Neuronal stem cell (in vitro differentiated cells): ENCODE data around the gene SHANK3. TPM values are rescaled to one million over a fixed set of nuclear protein-coding genes. Genes with fewer than 3 reads are reported as not detected.

Source experiments
- DNase-seq: peaks from one replicate; pipeline ENCODE4 v3.0.0-alpha.2; 2013; ENCODE audit warnings: low spot score
- H2AFZ ChIP-seq: one replicate; pipeline ENCODE4 v1.6.1; 2013; ENCODE audit warnings: mild to moderate bottlenecking, low read length, inconsistent platforms
- H2AK5ac ChIP-seq: 2 replicates; pipeline ENCODE4 v1.6.1; 2013; ENCODE audit warnings: low read depth, mild to moderate bottlenecking, inconsistent platforms, low read length, moderate library complexity, mixed read lengths
- H2BK120ac ChIP-seq: 2 replicates; pipeline ENCODE4 v1.6.1; 2013; ENCODE audit warnings: low read depth, mild to moderate bottlenecking, inconsistent platforms, low read length, moderate library complexity, mixed read lengths
- H2BK12ac ChIP-seq: one replicate; pipeline ENCODE4 v1.6.1; 2013; ENCODE audit warnings: low read length, inconsistent platforms
- H2BK15ac ChIP-seq: 2 replicates; pipeline ENCODE4 v1.6.1; 2013; ENCODE audit warnings: mild to moderate bottlenecking, low read length, inconsistent platforms, mixed read lengths
- H2BK5ac ChIP-seq: one replicate; pipeline ENCODE4 v1.6.1; 2013; ENCODE audit warnings: inconsistent platforms, mild to moderate bottlenecking, low read length, moderate library complexity
- H3K14ac ChIP-seq: one replicate; pipeline ENCODE4 v1.6.1; 2013; ENCODE audit warnings: low read length, inconsistent platforms
- H3K18ac ChIP-seq: 2 replicates; pipeline ENCODE4 v1.6.1; 2013; ENCODE audit warnings: low read length, inconsistent platforms
- H3K23ac ChIP-seq: 2 replicates; pipeline ENCODE4 v1.6.1; 2013; ENCODE audit warnings: low read depth, mild to moderate bottlenecking, mixed read lengths, low read length, inconsistent platforms; ENCODE audit not compliant: poor library complexity
- H3K27ac ChIP-seq: replicated peaks from 3 replicates; pipeline ENCODE4 v1.5.1; 2013; ENCODE audit warnings: low read length, inconsistent platforms
- H3K27me3 ChIP-seq, 3 experiments: 2 replicates each; pipeline ENCODE4 v1.6.1; 2013; ENCODE audit warnings: low read length in 3 of 3, mild to moderate bottlenecking in 2 of 3, inconsistent platforms in 1 of 3, low read depth in 1 of 3, mixed read lengths in 1 of 3, moderate library complexity in 1 of 3; ENCODE audit not compliant: control insufficient read depth in 3 of 3, insufficient read depth in 3 of 3
- H3K36me3 ChIP-seq, 2 donors: replicated peaks in 1 of 2; 2 replicates each; pipeline ENCODE4 v1.6.1; 2013; ENCODE audit warnings: low read length in 2 of 2; ENCODE audit not compliant: control insufficient read depth in 2 of 2, insufficient read depth in 2 of 2
- H3K4ac ChIP-seq: 2 replicates; pipeline ENCODE4 v1.6.1; 2013; ENCODE audit warnings: inconsistent platforms, mild to moderate bottlenecking, low read length, moderate library complexity
- H3K4me1 ChIP-seq, 2 donors: 1 replicate in 1 of 2; 2 replicates in 1 of 2; pipeline ENCODE4 v1.6.1; 2013; ENCODE audit warnings: low read length in 2 of 2, low read depth in 1 of 2; ENCODE audit not compliant: control insufficient read depth in 2 of 2, insufficient read depth in 1 of 2
- H3K4me2 ChIP-seq: one replicate; pipeline ENCODE4 v1.6.1; 2013; ENCODE audit warnings: mild to moderate bottlenecking, low read length, inconsistent platforms; ENCODE audit not compliant: insufficient read depth, poor library complexity, severe bottlenecking
- H3K4me3 ChIP-seq, 2 donors: 2 replicates each; pipeline ENCODE4 v1.5.1; 2013; ENCODE audit warnings: low read length in 2 of 2, mild to moderate bottlenecking in 2 of 2, inconsistent platforms in 1 of 2, moderate library complexity in 1 of 2
- H3K79me1 ChIP-seq: one replicate; pipeline ENCODE4 v1.6.1; 2013; ENCODE audit warnings: low read depth, mild to moderate bottlenecking, inconsistent platforms, low read length, moderate library complexity
- H3K9ac ChIP-seq: one replicate; pipeline ENCODE4 v1.6.1; 2013; ENCODE audit warnings: mild to moderate bottlenecking, low read depth, low read length, inconsistent platforms; ENCODE audit not compliant: poor library complexity
- H3K9me3 ChIP-seq, 2 donors: replicated peaks in 1 of 2; 2 replicates each; pipeline versions ENCODE3 to v1.6.1; 2013; ENCODE audit warnings: low read length in 2 of 2, mild to moderate bottlenecking in 2 of 2, inconsistent platforms in 1 of 2, low read depth in 1 of 2, mixed read lengths in 1 of 2, moderate library complexity in 1 of 2; ENCODE audit not compliant: control insufficient read depth in 2 of 2, insufficient read depth in 1 of 2
- H4K8ac ChIP-seq: one replicate; pipeline ENCODE4 v1.6.1; 2013; ENCODE audit warnings: low read depth, mild to moderate bottlenecking, inconsistent platforms, low read length, moderate library complexity
- H4K91ac ChIP-seq: one replicate; pipeline ENCODE4 v1.6.1; 2013; ENCODE audit warnings: low read length, low read depth, mild to moderate bottlenecking, inconsistent platforms; ENCODE audit not compliant: poor library complexity
- WGBS, 2 donors: extraction: QIAGEN DNeasy Blood & Tissue Kit; methylation state at CpG; one replicate each; pipeline ENCODE4 v1.1.7; 2013; ENCODE audit warnings: missing lambda C conversion rate in 2 of 2, mixed read lengths in 1 of 2; ENCODE audit not compliant: insufficient read length in 2 of 2, insufficient replicate concordance in 1 of 2; ENCODE audit errors: extremely low coverage in 2 of 2; 5-methylcytosine and 5-hydroxymethylcytosine counted together
- polyA plus RNA-seq, 2 experiments: library from polyadenylated mRNA; stranded (reverse); fragments of 200-250 nt; gene quantifications; one replicate each; pipeline ENCODE4 v1.2.3, GENCODE V29; 2013

SHANK3 gene
- 9.8 TPM for polyA plus RNA-seq (2013, experiment 1 of 2)
- polyA plus RNA-seq (2013, experiment 2 of 2) = 9.9 TPM

DNA sequence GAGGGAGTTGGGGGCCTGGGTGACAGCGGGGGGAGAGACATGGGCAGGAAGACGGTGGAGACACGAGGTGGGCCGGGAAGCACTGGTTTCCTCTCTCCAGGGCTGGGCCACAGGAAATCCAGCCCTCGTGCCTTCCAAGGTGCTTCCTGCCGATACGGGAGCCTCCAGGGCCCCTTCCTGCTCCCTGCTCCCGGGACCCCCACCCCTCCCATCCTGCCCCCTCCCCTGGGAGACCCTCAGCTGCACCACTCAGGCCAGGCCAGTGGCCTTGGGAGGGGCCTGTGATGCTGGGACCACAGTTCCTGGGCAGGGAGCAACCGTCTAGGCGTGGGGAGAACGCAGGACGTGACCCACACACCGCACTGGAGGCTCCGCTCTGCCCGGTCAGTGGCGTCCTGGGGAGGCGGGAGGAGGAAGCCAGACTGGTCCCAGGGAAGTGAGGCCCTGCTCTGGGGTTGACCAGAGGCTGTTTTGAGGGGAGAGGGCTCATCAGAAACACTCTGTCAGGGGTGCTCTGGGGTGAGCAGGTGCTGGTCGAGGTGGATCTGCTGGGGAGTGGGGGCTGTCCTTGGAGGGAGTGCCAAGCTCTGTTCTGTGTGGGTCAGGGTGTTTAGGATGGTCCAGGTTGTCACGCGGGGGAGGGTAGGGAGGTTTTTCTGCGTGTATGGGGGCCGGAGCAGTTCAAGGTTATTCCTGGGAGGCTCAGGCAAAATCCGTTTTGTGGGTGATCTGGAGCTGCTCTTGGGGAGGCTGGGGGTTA, at the start of gene SHANK3:
TSS of gene SHANK3 (plus strand) at position 353 of the 760 bp plus-strand sequence.
- no peak for DNase-seq
- no CpG with 5 or more reads among the region's 23 CpGs for whole genome bisulfite sequencing, 2 donors
- peak within 1 kb of the TSS; percentile 42 to 84 for H3K4me3 ChIP-seq

DNA sequence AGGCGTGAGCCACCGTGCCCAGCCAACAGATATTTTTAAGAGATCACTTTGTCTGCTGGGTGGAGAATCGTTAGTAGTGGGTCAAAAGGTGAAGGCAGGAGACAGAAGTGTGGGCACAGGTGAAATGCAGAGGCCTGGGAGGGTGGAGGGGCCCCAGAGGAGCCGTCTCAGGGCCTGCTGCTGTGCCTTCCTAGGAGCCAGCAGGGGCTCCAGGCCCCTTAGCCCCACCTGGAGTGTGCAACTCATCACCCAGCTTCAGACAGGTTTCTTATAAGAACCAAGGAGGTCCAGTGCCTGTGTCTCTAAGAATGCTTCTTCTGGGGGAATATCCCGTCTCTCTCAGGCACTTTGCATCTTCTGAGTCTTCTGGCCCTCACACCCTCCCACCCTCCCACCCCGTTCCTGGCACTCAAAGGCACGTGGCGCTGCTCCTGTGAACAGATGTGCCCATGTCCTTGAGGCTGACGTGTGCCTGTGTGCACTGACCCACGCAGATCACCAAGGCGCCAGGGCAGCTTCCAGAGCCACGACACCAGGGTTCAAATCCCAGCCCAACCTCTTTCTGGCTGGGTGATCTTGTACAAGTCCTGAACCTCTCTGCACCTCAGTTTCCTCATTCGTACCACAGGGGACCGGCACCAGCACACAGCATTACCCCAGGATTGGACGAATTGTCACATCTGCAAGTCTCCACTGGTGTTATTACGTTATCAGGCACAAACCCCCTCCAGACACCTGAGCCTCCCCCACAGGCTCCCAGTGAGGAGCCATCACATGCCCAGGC, 48.1 kb upstream of the SHANK3 start:
- Histone ChIP-seq H3K4ac (no peak overlapping the region), H3K27ac (no peak overlapping the region), H3K27me3 (peaks cover 0 to 8% (median 0%) of the 10 kb centered on the region in 3 experiments), H4K91ac (no peak overlapping the region), H3K36me3 (no peaks in the 10 kb centered on the region), H3K9ac (no peak overlapping the region), H3K9me3 (no peaks in the 10 kb centered on the region), H2AFZ (no peak overlapping the region), H3K4me2 (no peak overlapping the region), H2BK120ac (no peak overlapping the region), H2BK12ac (no peak overlapping the region), H3K14ac (no peak overlapping the region), H3K18ac (no peak overlapping the region), H3K79me1 (peaks cover 2% of the 10 kb centered on the region), H2AK5ac (no peak overlapping the region), H2BK15ac (no peak overlapping the region), H3K23ac (no peak overlapping the region), H4K8ac (no peak overlapping the region), H3K4me1 (peaks cover 30 to 33% of the 10 kb centered on the region in 2 donors), H3K4me3 (no peak overlapping the region), H2BK5ac (no peak overlapping the region)
- WGBS, 2 donors = no CpG with 5 or more reads among the region's 16 CpGs
- DNase-seq = no peak

More for the DNA sequence above, at the start of gene SHANK3:
- peaks cover 0 to 8% (median 0%) of the 10 kb centered on the region in 3 experiments for H3K27me3 ChIP-seq
- no peak within 1 kb of the TSS for H4K8ac ChIP-seq
- H2AK5ac ChIP-seq = peak within 1 kb of the TSS; percentile 98
- peaks cover 0 to 2% of the 10 kb centered on the region in 2 donors for H3K36me3 ChIP-seq
- peak within 1 kb of the TSS; percentile 80 for H3K23ac ChIP-seq
- H3K9ac ChIP-seq = peak within 1 kb of the TSS; percentile 81
- H4K91ac ChIP-seq = no peak within 1 kb of the TSS
- H2BK12ac ChIP-seq = no peak within 1 kb of the TSS
- H2BK15ac ChIP-seq = peak within 1 kb of the TSS; percentile 75
- H2BK120ac ChIP-seq = peak within 1 kb of the TSS; percentile 49
- peak within 1 kb of the TSS; percentile 58 for H2AFZ ChIP-seq
- peaks cover 13% of the 10 kb centered on the region for H3K79me1 ChIP-seq
- peak within 1 kb of the TSS; percentile 83 for H3K4me2 ChIP-seq
- peaks cover 0 to 7% of the 10 kb centered on the region in 2 donors for H3K9me3 ChIP-seq
- peak within 1 kb of the TSS; percentile 59 for H3K27ac ChIP-seq
- peak within 1 kb of the TSS; percentile 82 for H2BK5ac ChIP-seq
- H3K4me1 ChIP-seq = peaks cover 12 to 14% of the 10 kb centered on the region in 2 donors
- H3K4ac ChIP-seq = peak within 1 kb of the TSS; percentile 99
- peak within 1 kb of the TSS; percentile 56 for H3K14ac ChIP-seq
- H3K18ac ChIP-seq = peak within 1 kb of the TSS; percentile 78

DNA sequence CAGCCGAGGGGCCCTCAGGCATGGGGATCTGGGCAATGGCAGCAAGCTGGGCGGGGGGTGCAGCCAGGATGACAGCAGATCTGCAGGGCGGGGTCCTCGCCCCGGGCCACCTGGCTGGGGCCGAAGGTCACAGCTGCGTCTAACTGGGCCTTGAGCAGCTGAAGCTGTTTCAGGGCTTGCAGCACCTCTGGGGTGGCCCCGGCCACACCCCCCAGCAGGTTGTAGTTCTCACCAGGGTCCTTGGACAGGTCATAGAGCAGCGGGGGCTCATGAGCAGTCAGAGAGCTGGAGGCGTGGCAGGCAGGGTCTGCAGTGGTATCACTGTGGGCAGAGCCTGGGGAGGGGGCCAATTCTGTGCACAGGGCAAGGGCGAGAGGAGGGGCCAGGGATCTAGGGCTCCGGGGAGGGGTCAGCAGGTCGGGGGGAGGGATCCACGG, 47.5 kb upstream of the SHANK3 start:
- H2BK12ac ChIP-seq = no peak overlapping the region
- no peak overlapping the region for H2BK15ac ChIP-seq
- H2BK120ac ChIP-seq = no peak overlapping the region
- H3K4me1 ChIP-seq = peaks cover 30 to 35% of the 10 kb centered on the region in 2 donors
- H3K4ac ChIP-seq = no peak overlapping the region
- H4K8ac ChIP-seq = no peak overlapping the region
- H3K27ac ChIP-seq = no peak overlapping the region
- no peak overlapping the region for H4K91ac ChIP-seq
- no peak overlapping the region for H2AK5ac ChIP-seq
- no peak overlapping the region for H3K14ac ChIP-seq
- H3K4me3 ChIP-seq = no peak overlapping the region
- no peak overlapping the region for H3K23ac ChIP-seq
- no peaks in the 10 kb centered on the region for H3K9me3 ChIP-seq
- no peak for DNase-seq
- no peaks in the 10 kb centered on the region for H3K36me3 ChIP-seq
- no peak overlapping the region for H3K18ac ChIP-seq
- H3K4me2 ChIP-seq = no peak overlapping the region
- peaks cover 2% of the 10 kb centered on the region for H3K79me1 ChIP-seq
- no peak overlapping the region for H2BK5ac ChIP-seq
- peaks cover 0 to 8% (median 0%) of the 10 kb centered on the region in 3 experiments for H3K27me3 ChIP-seq
- no peak overlapping the region for H3K9ac ChIP-seq
- no peak overlapping the region for H2AFZ ChIP-seq
- WGBS, 2 donors = no CpG with 5 or more reads among the region's 14 CpGs
